ENCODE data around the gene DHH. TPM values are rescaled to one million over a fixed set of nuclear protein-coding genes. Genes with fewer than 3 reads are reported as not detected.

Gene DHH
- polyA plus RNA-seq, 4 donors: 0.15 to 2.3 TPM; not detected in 2

DNA sequence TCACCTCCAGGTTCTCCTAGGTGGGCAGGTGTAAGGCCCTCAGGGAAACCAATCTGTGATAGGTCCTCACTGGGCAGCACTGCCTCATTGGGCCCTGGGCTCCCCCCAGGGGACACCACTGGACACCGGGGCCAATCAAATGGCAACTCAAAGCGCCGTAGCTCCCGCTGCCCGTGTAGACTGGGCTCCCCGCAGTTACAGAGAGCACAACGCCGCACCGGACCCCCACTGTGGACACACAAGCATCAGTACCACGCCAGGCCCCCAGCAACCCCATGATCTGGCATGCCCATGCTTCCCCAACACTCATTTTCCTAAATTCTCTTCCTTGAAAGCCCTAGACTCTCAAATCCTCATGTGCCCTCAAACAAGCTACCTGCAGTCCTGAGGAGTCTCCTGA, 40.1 kb downstream of the DHH start:
- no peak overlapping the region for H3K4me3 ChIP-seq (ENCODE audit: low read depth in 1 of 3, low read length in 3 of 3)
- WGBS, 3 donors: 92 to 94% (median 93%) methylated on average over 10 of the region's 10 CpGs
- no peak overlapping the region for H3K27ac ChIP-seq (ENCODE audit: low read depth in 1 of 3, low read length in 2 of 3)
- no peaks in the 10 kb centered on the region for H3K9me3 ChIP-seq (ENCODE audit: control insufficient read depth in 2 of 2, insufficient read depth in 1 of 2, low read depth in 1 of 2, low read length in 1 of 2)
- peaks cover 22 to 73% (median 37%) of the 10 kb centered on the region in 3 donors for H3K36me3 ChIP-seq (ENCODE audit: control insufficient read depth in 3 of 3, insufficient read depth in 2 of 3, low read depth in 1 of 3, low read length in 3 of 3)
- no peaks in the 10 kb centered on the region for H3K27me3 ChIP-seq (ENCODE audit: control insufficient read depth in 3 of 3, insufficient read depth in 3 of 3, low read length in 3 of 3)
- FAIRE-seq (no peak), DNase-seq (no peak)
- peaks cover 14 to 28% (median 17%) of the 10 kb centered on the region in 3 donors for H3K4me1 ChIP-seq (ENCODE audit: control insufficient read depth in 3 of 3, insufficient read depth in 2 of 3, low read depth in 1 of 3, low read length in 2 of 3)

- WGBS, 3 donors: 95 to 97% (median 95%) methylated on average over 5 of the region's 5 CpGs
- no peaks in the 10 kb centered on the region for H3K9me3 ChIP-seq (ENCODE audit: control insufficient read depth in 2 of 2, insufficient read depth in 1 of 2, low read depth in 1 of 2, low read length in 1 of 2)
- peaks cover 23 to 76% (median 39%) of the 10 kb centered on the region in 3 donors for H3K36me3 ChIP-seq (ENCODE audit: control insufficient read depth in 3 of 3, insufficient read depth in 2 of 3, low read depth in 1 of 3, low read length in 3 of 3)
- FAIRE-seq: no peak
- H3K4me1 ChIP-seq (ENCODE audit: control insufficient read depth in 3 of 3, insufficient read depth in 2 of 3, low read depth in 1 of 3, low read length in 2 of 3): peaks cover 14 to 28% (median 17%) of the 10 kb centered on the region in 3 donors
- no peak for DNase-seq
- no peaks in the 10 kb centered on the region for H3K27me3 ChIP-seq (ENCODE audit: control insufficient read depth in 3 of 3, insufficient read depth in 3 of 3, low read length in 3 of 3)
- H3K4me3 ChIP-seq (ENCODE audit: low read depth in 1 of 3, low read length in 3 of 3): no peak overlapping the region
- no peak overlapping the region for H3K27ac ChIP-seq (ENCODE audit: low read depth in 1 of 3, low read length in 2 of 3)
These were observed 40.5 kb downstream of the DHH start for GRCh38 chr12:49054096-49054495.

DNA sequence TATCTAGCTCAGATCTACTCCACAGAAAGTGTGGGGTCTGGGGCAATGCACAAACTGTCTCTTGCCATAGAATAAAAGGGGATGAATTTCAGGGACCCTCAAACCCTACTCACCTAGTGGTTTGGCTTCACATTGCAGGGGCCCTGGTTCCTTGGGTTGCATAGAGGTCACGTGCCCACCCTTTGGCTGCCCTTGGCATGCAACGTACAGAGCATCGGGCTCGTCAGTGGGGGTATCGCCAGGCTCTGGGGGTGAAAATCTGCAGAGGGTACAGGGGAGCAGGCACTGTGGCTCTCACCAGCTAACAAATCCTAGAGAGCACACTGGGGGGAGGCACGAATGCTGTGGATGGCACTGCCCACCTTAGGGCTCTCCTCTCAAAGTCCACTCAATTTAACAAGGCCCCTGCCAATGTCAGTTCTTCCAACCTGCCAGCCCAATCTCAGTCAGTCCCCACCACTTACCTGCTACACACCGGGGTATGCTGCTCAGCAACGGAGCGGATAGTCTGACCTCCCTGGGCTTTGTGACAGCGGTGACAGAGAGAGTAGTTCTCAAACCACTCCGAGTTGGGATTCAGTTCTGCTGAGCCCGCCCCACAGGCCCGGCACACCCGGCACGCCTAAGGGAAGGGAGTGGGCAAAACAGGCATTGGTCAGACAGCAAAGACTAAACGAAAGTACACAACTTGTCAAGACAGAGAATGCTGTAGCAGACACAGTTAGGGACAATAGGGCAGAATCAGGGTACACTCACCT, 42.0 kb downstream of the DHH start:
- no peak for DNase-seq
- H3K4me3 ChIP-seq (ENCODE audit: low read depth in 1 of 3, low read length in 3 of 3): no peak overlapping the region
- H3K36me3 ChIP-seq (ENCODE audit: control insufficient read depth in 3 of 3, insufficient read depth in 2 of 3, low read depth in 1 of 3, low read length in 3 of 3): peaks cover 31 to 82% (median 50%) of the 10 kb centered on the region in 3 donors
- H3K9me3 ChIP-seq (ENCODE audit: control insufficient read depth in 2 of 2, insufficient read depth in 1 of 2, low read depth in 1 of 2, low read length in 1 of 2): no peaks in the 10 kb centered on the region
- FAIRE-seq: no peak
- H3K27ac ChIP-seq (ENCODE audit: low read depth in 1 of 3, low read length in 2 of 3): no peak overlapping the region
- no peaks in the 10 kb centered on the region for H3K27me3 ChIP-seq (ENCODE audit: control insufficient read depth in 3 of 3, insufficient read depth in 3 of 3, low read length in 3 of 3)
- WGBS, 3 donors: 89 to 90% (median 90%) methylated on average over 16 of the region's 16 CpGs
- H3K4me1 ChIP-seq (ENCODE audit: control insufficient read depth in 3 of 3, insufficient read depth in 2 of 3, low read depth in 1 of 3, low read length in 2 of 3): peaks cover 14 to 26% (median 17%) of the 10 kb centered on the region in 3 donors

- DNase-seq (no peak), FAIRE-seq (no peak)
- H3K4me1 ChIP-seq (ENCODE audit: control insufficient read depth in 3 of 3, insufficient read depth in 2 of 3, low read depth in 1 of 3, low read length in 2 of 3): peaks cover 10 to 19% (median 11%) of the 10 kb centered on the region in 3 donors
- WGBS, 3 donors: 90 to 94% (median 91%) methylated on average over 20 of the region's 20 CpGs
- H3K27me3 ChIP-seq (ENCODE audit: control insufficient read depth in 3 of 3, insufficient read depth in 3 of 3, low read length in 3 of 3): no peaks in the 10 kb centered on the region
- H3K36me3 ChIP-seq (ENCODE audit: control insufficient read depth in 3 of 3, insufficient read depth in 2 of 3, low read depth in 1 of 3, low read length in 3 of 3): peaks cover 33 to 85% (median 52%) of the 10 kb centered on the region in 3 donors
- no peaks in the 10 kb centered on the region for H3K9me3 ChIP-seq (ENCODE audit: control insufficient read depth in 2 of 2, insufficient read depth in 1 of 2, low read depth in 1 of 2, low read length in 1 of 2)
- H3K27ac ChIP-seq (ENCODE audit: low read depth in 1 of 3, low read length in 2 of 3): no peak overlapping the region
- no peak overlapping the region for H3K4me3 ChIP-seq (ENCODE audit: low read depth in 1 of 3, low read length in 3 of 3)
These were observed 42.7 kb downstream of the DHH start for GRCh38 chr12:49051777-49052438.

DNA sequence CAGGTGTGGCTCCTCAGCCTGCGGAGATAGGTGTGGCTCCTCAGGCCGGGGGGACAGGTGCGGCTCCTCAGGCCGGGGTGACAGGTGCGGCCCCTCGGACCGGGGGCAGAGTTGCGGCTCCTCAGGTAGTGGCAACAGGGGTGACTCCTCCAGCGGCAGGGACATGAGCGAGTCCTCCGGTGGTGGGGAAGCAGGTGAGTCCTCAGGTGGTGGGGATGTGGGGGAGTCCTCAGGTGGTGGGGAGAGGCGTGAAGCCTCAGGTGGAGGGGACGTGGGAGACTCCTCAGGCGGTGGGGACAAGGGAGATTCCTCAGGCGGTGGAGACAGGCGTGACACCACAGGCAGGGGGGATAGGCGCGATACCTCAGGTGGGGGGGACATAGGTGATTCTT, 43.2 kb downstream of the DHH start:
- WGBS, 3 donors: 91 to 94% (median 92%) methylated on average over 17 to 18 of the region's 18 CpGs
- no peak for FAIRE-seq
- H3K36me3 ChIP-seq (ENCODE audit: control insufficient read depth in 3 of 3, insufficient read depth in 2 of 3, low read depth in 1 of 3, low read length in 3 of 3): peaks cover 33 to 89% (median 52%) of the 10 kb centered on the region in 3 donors

GRCh38 chr12:49050507-49051372, 43.9 kb downstream of the DHH start:
- Histone ChIP-seq H3K27ac (ENCODE audit: low read depth in 1 of 3, low read length in 2 of 3) (no peak overlapping the region), H3K9me3 (ENCODE audit: control insufficient read depth in 2 of 2, insufficient read depth in 1 of 2, low read depth in 1 of 2, low read length in 1 of 2) (no peaks in the 10 kb centered on the region), H3K4me1 (ENCODE audit: control insufficient read depth in 3 of 3, insufficient read depth in 2 of 3, low read depth in 1 of 3, low read length in 2 of 3) (peaks cover 2 to 7% (median 3%) of the 10 kb centered on the region in 3 donors), H3K4me3 (ENCODE audit: low read depth in 1 of 3, low read length in 3 of 3) (no peak overlapping the region), H3K36me3 (ENCODE audit: control insufficient read depth in 3 of 3, insufficient read depth in 2 of 3, low read depth in 1 of 3, low read length in 3 of 3) (peaks cover 33 to 93% (median 55%) of the 10 kb centered on the region in 3 donors), H3K27me3 (ENCODE audit: control insufficient read depth in 3 of 3, insufficient read depth in 3 of 3, low read length in 3 of 3) (no peaks in the 10 kb centered on the region)
- FAIRE-seq: no peak
- WGBS, 3 donors: 93 to 95% (median 93%) methylated on average over 11 to 13 of the region's 13 CpGs
- no peak for DNase-seq

More for the DNA sequence above, 43.2 kb downstream of the DHH start:
- H3K9me3 ChIP-seq (ENCODE audit: control insufficient read depth in 2 of 2, insufficient read depth in 1 of 2, low read depth in 1 of 2, low read length in 1 of 2): no peaks in the 10 kb centered on the region
- no peak overlapping the region for H3K27ac ChIP-seq (ENCODE audit: low read depth in 1 of 3, low read length in 2 of 3)
- DNase-seq: no peak
- H3K4me1 ChIP-seq (ENCODE audit: control insufficient read depth in 3 of 3, insufficient read depth in 2 of 3, low read depth in 1 of 3, low read length in 2 of 3): peaks cover 5 to 13% (median 5%) of the 10 kb centered on the region in 3 donors
- no peaks in the 10 kb centered on the region for H3K27me3 ChIP-seq (ENCODE audit: control insufficient read depth in 3 of 3, insufficient read depth in 3 of 3, low read length in 3 of 3)
- H3K4me3 ChIP-seq (ENCODE audit: low read depth in 1 of 3, low read length in 3 of 3): no peak overlapping the region

- FAIRE-seq: no peak
- H3K36me3 ChIP-seq (ENCODE audit: control insufficient read depth in 3 of 3, insufficient read depth in 2 of 3, low read depth in 1 of 3, low read length in 3 of 3): peaks cover 36 to 93% (median 58%) of the 10 kb centered on the region in 3 donors
These were observed 44.9 kb downstream of the DHH start for GRCh38 chr12:49049566-49050224.

More at GRCh38 chr12:49049566-49050224, 44.9 kb downstream of the DHH start:
- H3K27ac ChIP-seq (ENCODE audit: low read depth in 1 of 3, low read length in 2 of 3): no peak overlapping the region
- DNase-seq: no peak
- H3K9me3 ChIP-seq (ENCODE audit: control insufficient read depth in 2 of 2, insufficient read depth in 1 of 2, low read depth in 1 of 2, low read length in 1 of 2): no peaks in the 10 kb centered on the region
- H3K27me3 ChIP-seq (ENCODE audit: control insufficient read depth in 3 of 3, insufficient read depth in 3 of 3, low read length in 3 of 3): no peaks in the 10 kb centered on the region
- H3K4me3 ChIP-seq (ENCODE audit: low read depth in 1 of 3, low read length in 3 of 3): no peak overlapping the region
- 88 to 92% (median 89%) methylated on average over 20 of the region's 20 CpGs for WGBS, 3 donors
- no peaks in the 10 kb centered on the region for H3K4me1 ChIP-seq (ENCODE audit: control insufficient read depth in 3 of 3, insufficient read depth in 2 of 3, low read depth in 1 of 3, low read length in 2 of 3)
